Measurements from ENCODE around the gene RAP1GAP. TPM values are rescaled to one million over a fixed set of nuclear protein-coding genes. Genes with fewer than 3 reads are reported as not detected.

Gene RAP1GAP
- total and polyA plus RNA-seq, 5 donors: 15.3 to 18.7 (median 16.8) TPM

GRCh38 chr1:21623410-21623961, 45.7 kb downstream of the RAP1GAP start:
- H3K4me3 ChIP-seq (ENCODE audit: low read length): no peak overlapping the region
- intact Hi-C loops (cut with DNase I): no loop called here
- ATAC-seq (no peak), DNase-seq (peak in 2 of 3 donors; percentile 49 to 65)
- H3K27me3 ChIP-seq (ENCODE audit: control insufficient read depth, insufficient read depth): no peaks in the 10 kb centered on the region
- H3K4me1 ChIP-seq (ENCODE audit: control insufficient read depth, insufficient read depth, low read length): no peaks in the 10 kb centered on the region
- H3K9me3 ChIP-seq (ENCODE audit: control insufficient read depth, low read length): no peaks in the 10 kb centered on the region
- H3K27ac ChIP-seq (ENCODE audit: low read length): no peak overlapping the region
- WGBS: 81% methylated on average over 10 of the region's 10 CpGs

GRCh38 chr1:21622466-21623315, 46.5 kb downstream of the RAP1GAP start:
- peak overlapping the region; percentile 33 for H3K4me3 ChIP-seq (ENCODE audit: low read length)
- no peaks in the 10 kb centered on the region for H3K9me3 ChIP-seq (ENCODE audit: control insufficient read depth, low read length)
- peak in 2 of 3 donors; percentile 66 to 74 for DNase-seq
- intact Hi-C loops (cut with DNase I): no loop called here
- no peaks in the 10 kb centered on the region for H3K4me1 ChIP-seq (ENCODE audit: control insufficient read depth, insufficient read depth, low read length)
- WGBS: 11% methylated on average over 62 of the region's 62 CpGs
- no peak overlapping the region for H3K27ac ChIP-seq (ENCODE audit: low read length)
- ATAC-seq: peak in 1 of 2 donors; percentile 5
- no peaks in the 10 kb centered on the region for H3K27me3 ChIP-seq (ENCODE audit: control insufficient read depth, insufficient read depth)

- H3K4me1 ChIP-seq (ENCODE audit: control insufficient read depth, insufficient read depth, low read length): no peaks in the 10 kb centered on the region
- no peak overlapping the region for H3K27ac ChIP-seq (ENCODE audit: low read length)
- no peaks in the 10 kb centered on the region for H3K9me3 ChIP-seq (ENCODE audit: control insufficient read depth, low read length)
- ATAC-seq (peak in 1 of 2 donors; percentile 5), DNase-seq (peak in 2 of 3 donors; percentile 40 to 51)
- no peaks in the 10 kb centered on the region for H3K27me3 ChIP-seq (ENCODE audit: control insufficient read depth, insufficient read depth)
- intact Hi-C loops (cut with DNase I): no loop called here
- H3K4me3 ChIP-seq (ENCODE audit: low read length): peak overlapping the region; percentile 33
- WGBS: 22% methylated on average over 39 of the region's 39 CpGs
Observed at GRCh38 chr1:21621761-21622436, 47.3 kb downstream of the RAP1GAP start.

- Histone ChIP-seq H3K9me3 (ENCODE audit: control insufficient read depth, low read length) (no peaks in the 10 kb centered on the region), H3K27ac (ENCODE audit: low read length) (no peak overlapping the region), H3K27me3 (ENCODE audit: control insufficient read depth, insufficient read depth) (no peaks in the 10 kb centered on the region), H3K4me1 (ENCODE audit: control insufficient read depth, insufficient read depth, low read length) (no peaks in the 10 kb centered on the region), H3K4me3 (ENCODE audit: low read length) (no peak overlapping the region)
- WGBS: 80% methylated on average over 7 of the region's 7 CpGs
- DNase-seq (peak in 1 of 3 donors; percentile 53), ATAC-seq (no peak)
- intact Hi-C loops (cut with DNase I): no loop called here
Observed at GRCh38 chr1:21621051-21621450, 48.1 kb downstream of the RAP1GAP start.

- no peaks in the 10 kb centered on the region for H3K4me1 ChIP-seq (ENCODE audit: control insufficient read depth, insufficient read depth, low read length)
- peak; percentile 30 to 43 for ATAC-seq
- H3K27ac ChIP-seq (ENCODE audit: low read length): no peak overlapping the region
- no peaks in the 10 kb centered on the region for H3K27me3 ChIP-seq (ENCODE audit: control insufficient read depth, insufficient read depth)
- peak in 2 of 3 donors; percentile 57 to 66 for DNase-seq
- H3K9me3 ChIP-seq (ENCODE audit: control insufficient read depth, low read length): no peaks in the 10 kb centered on the region
- H3K4me3 ChIP-seq (ENCODE audit: low read length): no peak overlapping the region
- intact Hi-C loops (cut with DNase I): no loop called here
- WGBS: 15% methylated on average over 16 of the region's 16 CpGs
Observed at GRCh38 chr1:21620496-21620895, 48.7 kb downstream of the RAP1GAP start.

- intact Hi-C loops (cut with DNase I): no loop called here
- Histone ChIP-seq H3K27ac (ENCODE audit: low read length) (no peak overlapping the region), H3K9me3 (ENCODE audit: control insufficient read depth, low read length) (no peaks in the 10 kb centered on the region), H3K4me1 (ENCODE audit: control insufficient read depth, insufficient read depth, low read length) (no peaks in the 10 kb centered on the region), H3K27me3 (ENCODE audit: control insufficient read depth, insufficient read depth) (no peaks in the 10 kb centered on the region), H3K4me3 (ENCODE audit: low read length) (no peak overlapping the region)
- ATAC-seq (peak in 1 of 2 donors; percentile 3), DNase-seq (peak in 2 of 3 donors; percentile 49 to 51)
- WGBS: 51% methylated on average over 12 of the region's 12 CpGs
Observed at GRCh38 chr1:21620011-21620410, 49.1 kb downstream of the RAP1GAP start.

GRCh38 chr1:21619375-21619947, 49.7 kb downstream of the RAP1GAP start:
- no peaks in the 10 kb centered on the region for H3K9me3 ChIP-seq (ENCODE audit: control insufficient read depth, low read length)
- no peak for ATAC-seq
- H3K27me3 ChIP-seq (ENCODE audit: control insufficient read depth, insufficient read depth): no peaks in the 10 kb centered on the region
- H3K27ac ChIP-seq (ENCODE audit: low read length): no peak overlapping the region
- DNase-seq: no peak
- H3K4me3 ChIP-seq (ENCODE audit: low read length): no peak overlapping the region
- intact Hi-C loops (cut with DNase I): no loop called here
- H3K4me1 ChIP-seq (ENCODE audit: control insufficient read depth, insufficient read depth, low read length): no peaks in the 10 kb centered on the region
- WGBS: 45% methylated on average over 7 of the region's 7 CpGs

GRCh38 chr1:21618561-21619374, 50.4 kb downstream of the RAP1GAP start:
- no peak for ATAC-seq
- 21% methylated on average over 22 of the region's 22 CpGs for WGBS
- H3K27ac ChIP-seq (ENCODE audit: low read length): no peak overlapping the region

DNA sequence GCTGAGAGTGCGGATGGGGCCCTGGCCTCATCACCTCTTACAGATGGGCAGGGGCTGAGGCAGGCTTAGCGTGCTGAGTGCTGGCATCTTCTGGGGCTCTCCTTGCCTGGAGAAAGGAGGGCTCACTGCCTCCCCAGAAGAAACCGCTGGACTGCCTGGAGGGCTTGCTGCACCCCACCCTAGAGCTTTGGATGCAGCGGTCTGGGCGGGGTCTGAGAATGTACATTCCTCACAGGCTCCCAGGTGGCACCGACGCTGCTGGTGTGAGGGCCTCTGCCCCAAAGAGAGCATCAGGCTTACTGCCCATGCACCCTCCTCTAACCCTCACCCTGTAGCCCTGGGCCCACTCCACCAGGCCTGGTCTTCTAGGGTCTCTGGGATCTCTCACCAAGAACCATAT, 51.1 kb downstream of the RAP1GAP start:
- Histone ChIP-seq H3K4me1 (ENCODE audit: control insufficient read depth, insufficient read depth, low read length) (no peaks in the 10 kb centered on the region), H3K27me3 (ENCODE audit: control insufficient read depth, insufficient read depth) (no peaks in the 10 kb centered on the region), H3K27ac (ENCODE audit: low read length) (no peak overlapping the region), H3K9me3 (ENCODE audit: control insufficient read depth, low read length) (no peaks in the 10 kb centered on the region), H3K4me3 (ENCODE audit: low read length) (no peak overlapping the region)
- DNase-seq: no peak
- no peak for ATAC-seq
- WGBS: 84% methylated on average over 7 of the region's 7 CpGs
- intact Hi-C loops (cut with DNase I): no loop called here

More at GRCh38 chr1:21618561-21619374, 50.4 kb downstream of the RAP1GAP start:
- H3K4me3 ChIP-seq (ENCODE audit: low read length): no peak overlapping the region
- H3K27me3 ChIP-seq (ENCODE audit: control insufficient read depth, insufficient read depth): no peaks in the 10 kb centered on the region
- intact Hi-C loops (cut with DNase I): no loop called here
- H3K9me3 ChIP-seq (ENCODE audit: control insufficient read depth, low read length): no peaks in the 10 kb centered on the region
- H3K4me1 ChIP-seq (ENCODE audit: control insufficient read depth, insufficient read depth, low read length): no peaks in the 10 kb centered on the region
- DNase-seq: peak in 1 of 3 donors; percentile 69

- WGBS: 92% methylated on average over 16 of the region's 16 CpGs
Observed at GRCh38 chr1:21617126-21617738, 51.9 kb downstream of the RAP1GAP start.

More at GRCh38 chr1:21617126-21617738, 51.9 kb downstream of the RAP1GAP start:
- intact Hi-C loops (cut with DNase I): no loop called here
- DNase-seq (no peak), ATAC-seq (no peak)
- no peaks in the 10 kb centered on the region for H3K4me1 ChIP-seq (ENCODE audit: control insufficient read depth, insufficient read depth, low read length)
- H3K9me3 ChIP-seq (ENCODE audit: control insufficient read depth, low read length): no peaks in the 10 kb centered on the region
- H3K27ac ChIP-seq (ENCODE audit: low read length): no peak overlapping the region
- no peak overlapping the region for H3K4me3 ChIP-seq (ENCODE audit: low read length)
- no peaks in the 10 kb centered on the region for H3K27me3 ChIP-seq (ENCODE audit: control insufficient read depth, insufficient read depth)
